ENCODE data around the gene PCNX3. TPM values are rescaled to one million over a fixed set of nuclear protein-coding genes. Genes with fewer than 3 reads are reported as not detected.

Gene PCNX3
- total and polyA plus RNA-seq, 7 experiments from 2014 or later: 2.2 to 64.9 (median 54.9) TPM

GRCh38 chr11:65685981-65686380 is 70.4 kb downstream of the PCNX3 start:
- Mint-ChIP-seq H3K4me1 (no peaks in the 10 kb centered on the region), H3K27ac (no peak overlapping the region), H3K27me3 (peaks cover 0 to 27% (median 0%) of the 10 kb centered on the region in 5 donors), H3K9me3 (peaks cover 0 to 2% (median 0%) of the 10 kb centered on the region in 11 donors), H3K36me3 (no peaks in the 10 kb centered on the region), H3K4me3 (no peak overlapping the region)
- Histone ChIP-seq H3K27ac (ENCODE audit: low read depth, low read length) (no peak overlapping the region), H3K36me3 (ENCODE audit: control insufficient read depth in 2 of 3, insufficient read depth in 3 of 3, low read length in 3 of 3) (no peaks in the 10 kb centered on the region), H3K27me3 (ENCODE audit: control insufficient read depth in 2 of 2, insufficient read depth in 2 of 2, low read length in 2 of 2) (no peaks in the 10 kb centered on the region), H3K9me3 (ENCODE audit: control insufficient read depth in 2 of 3, low read length in 3 of 3) (no peaks in the 10 kb centered on the region), H3K4me1 (ENCODE audit: control insufficient read depth in 2 of 2, insufficient read depth in 2 of 2, low read length in 2 of 2) (no peaks in the 10 kb centered on the region), H3K4me3 (ENCODE audit: low read length) (no peak overlapping the region)
- ATAC-seq: no peak
- ChIA-PET CTCF (interaction anchor here (1.8 kb wide), 1 partner anchor 25 kb away, joined by 7 read pairs; no protein-coding TSS in a partner anchor), POLR2A (no interaction called here)
- DNase-seq: no peak
- intact Hi-C loops (cut with micrococcal nuclease): no loop called here

Small RNAs within 50 kb of the gene (microRNA-seq; reads per million reads assigned to microRNA genes)
- gene MIR4489 (ENCODE audit: borderline microRNAs expressed) (not detected), gene MIR4690 (ENCODE audit: borderline microRNAs expressed) (not detected)

Other genes with a start within 250 kb of the PCNX3 start
- 10 to 100 TPM; 20.2 to 90.6 (median 34.1) TPM for gene SLC25A45, start 233.1 kb upstream of the PCNX3 start, total RNA-seq
- gene SLC25A45, start 233.1 kb upstream of the PCNX3 start, polyA plus RNA-seq: 10 to 100 TPM; 12.3 to 21.3 TPM
- 10 to 100 TPM; 28.9 to 66.8 (median 44.7) TPM for gene FRMD8, start 229.1 kb upstream of the PCNX3 start, total RNA-seq
- gene FRMD8, start 229.1 kb upstream of the PCNX3 start, polyA plus RNA-seq: 10 to 100 TPM; 39.3 to 55.8 TPM
- gene NEAT1, start 193.0 kb upstream of the PCNX3 start, total RNA-seq: 1,000 to 10,000 TPM in 1 of 5 experiments, 100 to 1,000 TPM in 4; 358 to 1,454 (median 414) TPM
- 1 to 10 TPM; 2.5 to 2.6 TPM for gene NEAT1, start 193.0 kb upstream of the PCNX3 start, polyA plus RNA-seq
- over 10,000 TPM in 4 of 5 experiments, 1,000 to 10,000 TPM in 1; 8,375 to 32,234 (median 31,408) TPM for gene MALAT1, start 116.7 kb upstream of the PCNX3 start, total RNA-seq
- gene MALAT1, start 116.7 kb upstream of the PCNX3 start, polyA plus RNA-seq: 1,000 to 10,000 TPM in 1 of 2 donors, 100 to 1,000 TPM in 1; 734 to 5,106 TPM
- gene SCYL1, start 90.7 kb upstream of the PCNX3 start, total RNA-seq: 10 to 100 TPM; 63.2 to 79.8 (median 70.4) TPM
- 10 to 100 TPM; 27.0 to 69.1 TPM for gene SCYL1, start 90.7 kb upstream of the PCNX3 start, polyA plus RNA-seq
- gene LTBP3, start 57.4 kb upstream of the PCNX3 start, total RNA-seq: 100 to 1,000 TPM in 4 of 5 experiments, 10 to 100 TPM in 1; 91.4 to 288 (median 280) TPM
- gene LTBP3, start 57.4 kb upstream of the PCNX3 start, polyA plus RNA-seq: 10 to 100 TPM; 18.7 to 41.2 TPM
- 10 to 100 TPM; 29.1 to 40.9 (median 32.9) TPM for gene ZNRD2, start 45.3 kb upstream of the PCNX3 start, total RNA-seq
- 10 to 100 TPM; 82.6 to 86.0 TPM for gene ZNRD2, start 45.3 kb upstream of the PCNX3 start, polyA plus RNA-seq
- gene FAM89B, start 43.2 kb upstream of the PCNX3 start, total RNA-seq: 10 to 100 TPM; 33.0 to 59.7 (median 45.3) TPM
- 100 to 1,000 TPM in 1 of 2 donors, 10 to 100 TPM in 1; 87.7 to 115 TPM for gene FAM89B, start 43.2 kb upstream of the PCNX3 start, polyA plus RNA-seq
- 100 to 1,000 TPM; 108 to 207 (median 128) TPM for gene EHBP1L1, start 39.7 kb upstream of the PCNX3 start, total RNA-seq
- 10 to 100 TPM; 12.3 to 14.2 TPM for gene EHBP1L1, start 39.7 kb upstream of the PCNX3 start, polyA plus RNA-seq
- gene KCNK7, start 20.0 kb upstream of the PCNX3 start, total RNA-seq: 1 to 10 TPM; 2.1 to 9.2 (median 4.8) TPM
- gene KCNK7, start 20.0 kb upstream of the PCNX3 start, polyA plus RNA-seq: under 1 TPM in 1 of 2 donors, not detected in 1; 0.25 TPM
- 10 to 100 TPM; 63.3 to 91.1 (median 88.2) TPM for gene MAP3K11, start 1.6 kb upstream of the PCNX3 start, total RNA-seq
- 10 to 100 TPM; 12.1 to 21.6 TPM for gene MAP3K11, start 1.6 kb upstream of the PCNX3 start, polyA plus RNA-seq
- gene SIPA1, start 22.3 kb downstream of the PCNX3 start, total RNA-seq: 100 to 1,000 TPM; 145 to 249 (median 198) TPM
- 100 to 1,000 TPM in 1 of 2 donors, 10 to 100 TPM in 1; 90.3 to 184 TPM for gene SIPA1, start 22.3 kb downstream of the PCNX3 start, polyA plus RNA-seq
- gene RELA, start 47.1 kb downstream of the PCNX3 start, total RNA-seq: 100 to 1,000 TPM; 106 to 303 (median 165) TPM
- gene RELA, start 47.1 kb downstream of the PCNX3 start, polyA plus RNA-seq: 10 to 100 TPM; 54.6 to 73.0 TPM
- 100 to 1,000 TPM in 4 of 5 experiments, 10 to 100 TPM in 1; 68.6 to 133 (median 113) TPM for gene KAT5, start 96.5 kb downstream of the PCNX3 start, total RNA-seq
- gene KAT5, start 96.5 kb downstream of the PCNX3 start, polyA plus RNA-seq: 10 to 100 TPM; 36.8 to 56.8 TPM
- gene RNASEH2C, start 105.0 kb downstream of the PCNX3 start, total RNA-seq: 10 to 100 TPM; 41.8 to 94.0 (median 82.0) TPM
- gene RNASEH2C, start 105.0 kb downstream of the PCNX3 start, polyA plus RNA-seq: 10 to 100 TPM; 40.2 to 80.3 TPM
- 10 to 100 TPM; 21.5 to 31.0 (median 23.5) TPM for gene AP5B1, start 165.2 kb downstream of the PCNX3 start, total RNA-seq
- gene AP5B1, start 165.2 kb downstream of the PCNX3 start, polyA plus RNA-seq: 10 to 100 TPM in 1 of 2 donors, 1 to 10 TPM in 1; 8.8 to 19.2 TPM
- gene OVOL1, start 171.3 kb downstream of the PCNX3 start, total RNA-seq: not detected
- gene OVOL1, start 171.3 kb downstream of the PCNX3 start, polyA plus RNA-seq: not detected
- 1 to 10 TPM in 3 of 5 experiments, under 1 TPM in 2; 0.81 to 2.0 (median 1.1) TPM for gene SNX32, start 218.2 kb downstream of the PCNX3 start, total RNA-seq
- under 1 TPM; 0.38 to 0.60 TPM for gene SNX32, start 218.2 kb downstream of the PCNX3 start, polyA plus RNA-seq
- gene CFL1, start 242.4 kb downstream of the PCNX3 start, total RNA-seq: 1,000 to 10,000 TPM in 1 of 5 experiments, 100 to 1,000 TPM in 4; 403 to 1,550 (median 533) TPM
- gene CFL1, start 242.4 kb downstream of the PCNX3 start, polyA plus RNA-seq: 1,000 to 10,000 TPM; 2,039 to 2,314 TPM
- gene MUS81, start 244.7 kb downstream of the PCNX3 start, total RNA-seq: 100 to 1,000 TPM in 2 of 5 experiments, 10 to 100 TPM in 3; 51.8 to 117 (median 97.7) TPM
- 10 to 100 TPM; 18.3 to 33.0 TPM for gene MUS81, start 244.7 kb downstream of the PCNX3 start, polyA plus RNA-seq